ENCODE measurements around the gene ZNF511. TPM values are rescaled to one million over a fixed set of nuclear protein-coding genes. Genes with fewer than 3 reads are reported as not detected.
A peak's percentile ranks its signal among the peaks of the same experiment; 100 is the strongest.

ZNF511 gene
- total RNA-seq, 4 donors from 2014 or later = 23.1 to 45.5 (median 30.0) TPM

DNA sequence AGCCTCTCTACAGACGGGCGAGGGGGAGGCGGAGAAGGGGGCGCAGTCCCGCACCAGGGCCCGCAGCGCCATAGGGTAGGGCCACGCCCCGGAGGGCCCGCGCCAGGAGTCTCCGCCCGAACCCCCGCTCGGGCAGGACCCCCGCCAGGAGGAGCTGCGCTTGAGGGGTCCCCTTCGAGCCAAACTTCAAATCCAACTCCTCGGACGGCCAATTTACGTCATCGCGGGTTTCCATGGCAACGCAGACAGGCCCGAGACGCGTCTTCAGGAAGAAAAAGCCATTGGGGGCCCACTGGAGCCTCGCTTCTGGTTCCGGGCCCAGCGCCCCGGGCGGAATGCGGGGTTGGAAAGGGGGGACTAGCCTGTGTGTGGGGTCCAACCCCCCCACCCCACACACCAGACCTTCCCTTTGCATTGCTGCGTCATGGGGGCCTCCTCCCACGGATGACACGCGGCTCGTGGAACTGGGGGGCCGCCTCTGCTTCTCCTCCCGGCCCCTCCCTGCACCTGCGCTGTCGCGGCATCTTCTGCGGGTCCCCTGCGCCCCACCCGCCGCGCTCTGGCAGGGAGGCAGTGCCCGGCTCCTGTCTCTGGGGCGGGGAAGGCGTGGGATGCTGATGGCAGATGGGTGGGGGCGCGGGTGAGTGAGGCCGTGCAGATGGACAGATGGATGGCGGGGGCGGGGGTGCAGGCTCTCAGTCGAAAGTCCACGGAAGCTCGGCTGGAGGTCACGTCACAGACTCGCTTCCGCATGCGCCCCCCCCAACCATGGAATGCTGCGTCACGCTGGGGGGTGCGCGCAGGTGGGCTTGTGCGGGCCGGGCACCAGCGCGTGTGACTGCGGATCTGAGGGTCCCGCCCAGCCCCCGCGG, 26.8 kb downstream of the ZNF511 start:
- intact Hi-C loops (cut with DNase I; ENCODE audit: low total_unique reads) = no loop called here
- Histone ChIP-seq H3K27ac (no peak overlapping the region), H3K4me3 (peak overlapping the region; percentile 15 to 22), H3K9me3 (no peaks in the 10 kb centered on the region), H3K27me3 (peaks cover 42 to 45% of the 10 kb centered on the region in 2 donors), H3K36me3 (no peaks in the 10 kb centered on the region), H3K4me1 (peaks cover 0 to 21% of the 10 kb centered on the region in 2 donors)
- peak in 1 of 2 donors; percentile 59 for DNase-seq
- TF ChIP-seq POLR2A (IDR thresholded peaks at IDR 0.05) = no peak
- TF ChIP-seq, protein P1, sequence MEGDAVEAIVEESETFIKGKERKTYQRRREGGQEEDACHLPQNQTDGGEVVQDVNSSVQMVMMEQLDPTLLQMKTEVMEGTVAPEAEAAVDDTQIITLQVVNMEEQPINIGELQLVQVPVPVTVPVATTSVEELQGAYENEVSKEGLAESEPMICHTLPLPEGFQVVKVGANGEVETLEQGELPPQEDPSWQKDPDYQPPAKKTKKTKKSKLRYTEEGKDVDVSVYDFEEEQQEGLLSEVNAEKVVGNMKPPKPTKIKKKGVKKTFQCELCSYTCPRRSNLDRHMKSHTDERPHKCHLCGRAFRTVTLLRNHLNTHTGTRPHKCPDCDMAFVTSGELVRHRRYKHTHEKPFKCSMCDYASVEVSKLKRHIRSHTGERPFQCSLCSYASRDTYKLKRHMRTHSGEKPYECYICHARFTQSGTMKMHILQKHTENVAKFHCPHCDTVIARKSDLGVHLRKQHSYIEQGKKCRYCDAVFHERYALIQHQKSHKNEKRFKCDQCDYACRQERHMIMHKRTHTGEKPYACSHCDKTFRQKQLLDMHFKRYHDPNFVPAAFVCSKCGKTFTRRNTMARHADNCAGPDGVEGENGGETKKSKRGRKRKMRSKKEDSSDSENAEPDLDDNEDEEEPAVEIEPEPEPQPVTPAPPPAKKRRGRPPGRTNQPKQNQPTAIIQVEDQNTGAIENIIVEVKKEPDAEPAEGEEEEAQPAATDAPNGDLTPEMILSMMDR (IDR thresholded peaks at IDR 0.05) = no peak

GRCh38 chr10:133336118-133336576, 27.4 kb downstream of the ZNF511 start:
- Histone ChIP-seq H3K9me3 (no peaks in the 10 kb centered on the region), H3K36me3 (no peaks in the 10 kb centered on the region), H3K27ac (no peak overlapping the region), H3K4me1 (peaks cover 0 to 21% of the 10 kb centered on the region in 2 donors), H3K4me3 (peak overlapping the region in 1 of 2 donors; percentile 15), H3K27me3 (peaks cover 42 to 45% of the 10 kb centered on the region in 2 donors)
- TF ChIP-seq POLR2A (IDR thresholded peaks at IDR 0.05) = no peak
- intact Hi-C loops (cut with DNase I; ENCODE audit: low total_unique reads) = no loop called here
- no peak for DNase-seq

DNA sequence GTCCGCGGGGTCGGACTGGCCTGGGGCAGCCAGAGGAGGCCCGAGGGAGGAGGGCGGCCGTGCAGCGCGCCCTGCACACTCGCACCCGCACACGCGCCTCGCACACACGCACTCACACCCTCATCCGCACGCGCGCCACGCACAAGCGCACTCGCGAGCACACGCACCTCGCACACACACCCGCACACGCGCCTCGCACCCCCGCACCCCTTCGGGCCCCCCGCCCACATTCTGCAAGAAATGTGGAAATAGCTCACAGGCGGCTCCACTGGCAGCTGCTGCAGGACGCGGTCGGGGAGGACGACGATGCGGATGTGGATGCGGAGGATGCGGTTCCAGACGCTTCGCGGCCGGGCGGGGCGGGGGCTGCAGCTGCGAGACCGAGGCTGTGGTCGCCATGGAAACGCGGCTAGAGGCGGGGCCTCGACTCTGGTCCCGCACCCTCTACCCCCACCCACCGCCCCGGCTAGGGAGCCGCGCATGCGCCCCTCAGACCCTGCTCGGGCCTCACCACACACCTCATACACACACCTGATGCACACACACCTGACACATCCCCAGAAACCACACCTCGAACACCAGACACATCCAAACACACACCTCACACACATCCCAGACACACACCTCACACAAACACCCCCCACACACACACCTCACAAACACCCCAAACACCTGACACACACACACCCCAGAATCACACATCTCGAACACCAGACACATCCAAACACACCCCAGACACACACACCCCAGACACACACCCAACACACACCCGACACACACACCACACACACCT, 28.1 kb downstream of the ZNF511 start, which contains the start of gene CALY:
CALY (minus strand) TSS at position 320 of the 793 bp plus-strand sequence. CDS start 7,907 bp downstream, outside the sequence.
- peaks cover 0 to 21% of the 10 kb centered on the region in 2 donors for H3K4me1 ChIP-seq
- no peak within 1 kb of the TSS for H3K27ac ChIP-seq
- peak within 1 kb of the TSS; percentile 15 to 22 for H3K4me3 ChIP-seq
- H3K9me3 ChIP-seq = no peaks in the 10 kb centered on the region
- H3K36me3 ChIP-seq = no peaks in the 10 kb centered on the region
- H3K27me3 ChIP-seq = peaks cover 42 to 45% of the 10 kb centered on the region in 2 donors
- intact Hi-C loops (cut with DNase I; ENCODE audit: low total_unique reads) = no loop called here
- TF ChIP-seq, protein P1 (IDR thresholded peaks at IDR 0.05) = no peak
- no peak for TF ChIP-seq POLR2A (IDR thresholded peaks at IDR 0.05)
- no peak for DNase-seq

- DNase-seq = no peak
- Histone ChIP-seq H3K9me3 (no peaks in the 10 kb centered on the region), H3K4me1 (peaks cover 0 to 21% of the 10 kb centered on the region in 2 donors), H3K4me3 (no peak overlapping the region), H3K36me3 (no peaks in the 10 kb centered on the region), H3K27ac (no peak overlapping the region), H3K27me3 (peaks cover 42 to 45% of the 10 kb centered on the region in 2 donors)
- intact Hi-C loops (cut with DNase I; ENCODE audit: low total_unique reads) = no loop called here
- no peak for TF ChIP-seq POLR2A (IDR thresholded peaks at IDR 0.05)
- TF ChIP-seq, protein P1 (IDR thresholded peaks at IDR 0.05) = no peak
Observed at GRCh38 chr10:133337370-133337725, 28.6 kb downstream of the ZNF511 start.

Measured in uterus (tissue), 4 donors.